GM12865 (cell line): ENCODE data around the gene BTG1.

Experiments used
- DNase-seq: peaks from one replicate; pipeline ENCODE4 v3.0.0; 2010; ENCODE audit warnings: low read depth
- H3K4me3 ChIP-seq: 2 replicates; pipeline ENCODE4 v1.5.1; 2011; ENCODE audit warnings: mild to moderate bottlenecking, low read depth, low read length, control low read depth
- TF ChIP-seq, protein P1 (sequence below): IDR thresholded peaks from 2 replicates; pipeline ENCODE4 v1.5.1; 2011; ENCODE audit warnings: low read length, control low read depth, low read depth, inconsistent platforms; ENCODE audit not compliant: insufficient read depth; ENCODE audit errors: missing control alignments

Gene BTG1

DNA sequence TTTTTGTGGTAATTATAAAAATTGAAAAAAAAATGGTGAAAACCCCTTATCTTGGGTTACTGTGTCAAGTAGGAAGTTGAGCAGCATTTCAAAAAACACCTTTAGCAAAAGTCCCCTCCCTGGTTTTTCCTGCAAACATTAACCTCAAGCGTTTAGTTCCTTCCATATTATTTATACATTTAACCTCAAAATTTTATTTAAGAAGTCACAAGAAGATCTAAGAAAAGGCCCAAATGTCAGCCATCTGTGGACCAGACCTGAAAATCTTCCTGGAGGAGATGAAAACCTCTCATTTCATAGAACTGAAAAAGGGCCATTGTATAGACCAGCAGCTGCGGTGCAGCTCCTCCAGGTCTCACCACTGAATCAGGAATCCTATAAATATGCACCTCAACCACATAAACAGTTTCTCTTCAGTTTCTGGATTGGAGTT is 40.4 kb upstream of the BTG1 start:
- TF ChIP-seq, protein P1, sequence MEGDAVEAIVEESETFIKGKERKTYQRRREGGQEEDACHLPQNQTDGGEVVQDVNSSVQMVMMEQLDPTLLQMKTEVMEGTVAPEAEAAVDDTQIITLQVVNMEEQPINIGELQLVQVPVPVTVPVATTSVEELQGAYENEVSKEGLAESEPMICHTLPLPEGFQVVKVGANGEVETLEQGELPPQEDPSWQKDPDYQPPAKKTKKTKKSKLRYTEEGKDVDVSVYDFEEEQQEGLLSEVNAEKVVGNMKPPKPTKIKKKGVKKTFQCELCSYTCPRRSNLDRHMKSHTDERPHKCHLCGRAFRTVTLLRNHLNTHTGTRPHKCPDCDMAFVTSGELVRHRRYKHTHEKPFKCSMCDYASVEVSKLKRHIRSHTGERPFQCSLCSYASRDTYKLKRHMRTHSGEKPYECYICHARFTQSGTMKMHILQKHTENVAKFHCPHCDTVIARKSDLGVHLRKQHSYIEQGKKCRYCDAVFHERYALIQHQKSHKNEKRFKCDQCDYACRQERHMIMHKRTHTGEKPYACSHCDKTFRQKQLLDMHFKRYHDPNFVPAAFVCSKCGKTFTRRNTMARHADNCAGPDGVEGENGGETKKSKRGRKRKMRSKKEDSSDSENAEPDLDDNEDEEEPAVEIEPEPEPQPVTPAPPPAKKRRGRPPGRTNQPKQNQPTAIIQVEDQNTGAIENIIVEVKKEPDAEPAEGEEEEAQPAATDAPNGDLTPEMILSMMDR = no peak
- DNase-seq = peak; percentile 43
- peak overlapping the region; percentile 45 for H3K4me3 ChIP-seq

DNA sequence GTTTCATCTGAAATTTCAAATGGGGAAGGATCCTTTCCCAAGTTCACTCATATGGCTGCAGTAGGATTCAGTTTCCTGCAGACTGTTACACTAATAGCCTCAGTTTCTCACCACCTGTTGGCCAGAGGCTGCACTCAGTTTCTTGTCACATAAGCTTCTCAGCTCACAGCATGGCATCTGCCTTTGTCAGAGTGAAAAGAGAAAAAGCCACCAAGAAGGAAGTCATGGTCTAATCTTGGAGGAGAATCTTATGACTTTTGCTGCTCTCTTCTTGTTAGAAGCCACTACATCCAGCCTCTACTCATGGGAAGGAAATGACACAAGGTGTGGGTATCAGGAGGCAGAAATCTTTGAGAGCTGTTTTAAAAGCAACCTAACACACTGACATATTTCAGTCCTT is 39.4 kb upstream of the BTG1 start:
- DNase-seq = peak; percentile 86
- TF ChIP-seq, protein P1 = no peak
- H3K4me3 ChIP-seq = peak overlapping the region; percentile 32; the same call in 1 of the 2 replicates

DNA sequence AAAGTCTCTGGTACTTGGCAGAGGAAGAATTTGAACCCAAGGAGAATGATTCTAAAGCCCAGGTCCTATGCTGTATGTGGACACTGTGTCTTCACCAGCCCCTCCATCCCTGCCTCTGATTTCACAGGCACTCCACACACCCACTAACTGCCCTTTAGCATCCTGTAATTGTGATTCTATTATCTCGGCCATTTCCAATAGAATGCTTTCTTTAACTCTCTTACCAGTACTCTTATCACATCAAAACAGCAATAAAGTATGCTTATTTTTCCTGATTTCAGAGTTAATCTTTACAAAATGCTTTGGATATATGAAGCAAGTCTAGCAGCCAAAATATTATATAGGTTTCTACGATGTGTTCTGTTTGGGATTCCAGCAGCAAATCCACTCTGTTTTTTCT is 37.9 kb upstream of the BTG1 start:
- H3K4me3 ChIP-seq = no peak overlapping the region
- DNase-seq = no peak
- TF ChIP-seq, protein P1 = no peak

DNA sequence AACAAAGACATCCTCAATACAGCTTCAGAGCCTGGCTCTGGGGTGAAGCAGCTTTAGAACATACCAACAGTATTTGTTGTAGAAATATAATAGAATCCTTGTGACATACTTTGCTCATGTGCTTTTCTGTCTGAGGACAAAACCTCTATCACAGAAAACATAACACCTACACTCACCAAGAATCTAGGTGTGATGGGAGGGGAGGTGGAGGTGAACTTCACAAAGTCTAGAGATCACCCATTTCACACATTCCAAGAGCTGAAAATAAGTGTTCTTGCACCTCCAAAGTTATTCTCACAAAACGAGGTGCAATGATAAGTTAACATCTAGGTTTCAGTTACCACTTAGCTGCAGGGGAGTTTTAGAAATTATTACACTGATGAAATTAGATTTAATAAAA is 32.7 kb upstream of the BTG1 start:
- DNase-seq = no peak
- TF ChIP-seq, protein P1 = no peak
- no peak overlapping the region for H3K4me3 ChIP-seq

DNA sequence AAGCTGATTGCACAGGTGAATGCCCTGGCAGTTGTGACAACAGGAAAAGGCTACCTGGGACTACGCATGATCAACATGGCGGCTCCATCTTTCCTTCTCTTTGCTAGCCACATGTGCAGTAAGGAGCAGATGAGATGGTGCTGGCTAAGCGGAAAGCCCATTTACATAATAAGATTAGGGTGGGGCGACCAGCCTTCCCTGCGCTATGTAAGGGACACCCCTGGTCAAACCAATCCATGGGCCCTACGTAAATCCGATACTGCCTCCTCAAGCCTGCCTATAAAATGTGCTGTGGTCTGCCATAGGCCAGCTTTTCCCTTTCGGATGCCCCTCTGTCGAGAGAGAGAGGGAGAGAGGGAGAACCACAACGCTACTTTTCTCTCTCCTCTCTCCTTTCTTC is 31.0 kb upstream of the BTG1 start:
- DNase-seq = no peak
- TF ChIP-seq, protein P1 = no peak
- no peak overlapping the region for H3K4me3 ChIP-seq

DNA sequence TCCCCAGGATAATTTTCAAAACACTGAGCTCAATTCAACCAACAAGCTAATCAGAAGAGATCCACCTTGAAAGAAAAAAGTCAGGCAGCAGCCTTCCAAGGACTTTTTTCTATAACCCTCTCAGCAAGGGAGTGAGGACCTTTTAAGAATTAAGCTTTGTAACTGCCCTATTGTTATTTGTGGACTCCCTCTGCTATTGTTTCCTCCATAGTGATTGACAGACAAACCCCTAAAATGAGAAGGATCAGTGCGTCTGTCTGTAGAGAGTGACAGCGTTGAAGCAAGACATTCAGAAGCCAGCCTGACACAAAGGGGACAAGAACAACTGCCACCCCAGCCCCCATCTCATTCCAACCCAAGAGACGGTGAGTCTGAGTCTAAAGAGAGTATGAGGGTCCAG is 30.3 kb upstream of the BTG1 start:
- TF ChIP-seq, protein P1 = no peak
- no peak overlapping the region for H3K4me3 ChIP-seq
- DNase-seq = no peak

DNA sequence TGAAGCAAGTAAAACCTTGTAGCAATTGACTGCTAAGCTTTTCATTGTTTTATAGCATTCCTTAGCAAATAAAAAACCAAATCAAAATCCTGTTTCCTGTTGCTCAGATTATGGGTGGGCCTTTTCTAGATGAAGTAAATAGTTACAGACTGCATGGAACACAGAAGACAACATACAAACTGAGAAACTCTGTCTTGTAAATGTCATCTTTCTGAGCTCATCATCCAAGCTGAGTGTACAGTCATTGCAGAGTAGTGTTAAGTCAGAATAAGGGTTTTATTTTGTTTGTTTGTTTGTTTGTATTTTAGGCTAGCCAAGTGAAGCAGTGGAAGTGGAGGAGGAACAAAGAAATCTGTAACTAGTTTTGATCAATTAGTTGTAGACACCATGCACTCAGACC is 24.4 kb upstream of the BTG1 start:
- no peak overlapping the region for H3K4me3 ChIP-seq
- DNase-seq = no peak
- TF ChIP-seq, protein P1 = no peak
